Kidney (tissue), 14 donors: ENCODE measurements around the gene MAOA. TPM values are rescaled to one million over a fixed set of nuclear protein-coding genes. Genes with fewer than 3 reads are reported as not detected.
A peak's percentile ranks its signal among the peaks of the same experiment; 100 is the strongest.

ENCODE experiments used
- DNase-seq, 5 donors: peaks; one replicate each; pipeline ENCODE4 v3.0.0-alpha.2; 2013 to 2020
- FAIRE-seq: peaks from 2 replicates; lab custom pipeline; 2012; peaks lifted over from hg19 to GRCh38; lab: Jason Lieb, UNC
- H3K27ac ChIP-seq, 2 donors: one replicate each; pipeline ENCODE4 v1.7.0; 2013; ENCODE audit warnings: low read depth in 2 of 2, low read length in 2 of 2, inconsistent platforms in 1 of 2
- H3K27me3 ChIP-seq: one replicate; pipeline ENCODE4 v1.7.1; 2013; ENCODE audit warnings: low read length, inconsistent platforms; ENCODE audit not compliant: control insufficient read depth, insufficient read depth
- H3K36me3 ChIP-seq, 3 donors: one replicate each; pipeline versions ENCODE4 v1.7.0 to v1.7.1; 2013; ENCODE audit warnings: low read length in 3 of 3, control low read depth in 1 of 3, inconsistent platforms in 1 of 3; ENCODE audit not compliant: insufficient read depth in 3 of 3, control insufficient read depth in 2 of 3
- H3K4me1 ChIP-seq, 3 donors: one replicate each; pipeline versions ENCODE4 v1.7.0 to v1.7.1; 2013; ENCODE audit warnings: low read length in 3 of 3, inconsistent platforms in 1 of 3, low read depth in 1 of 3; ENCODE audit not compliant: control insufficient read depth in 2 of 3, insufficient read depth in 2 of 3
- H3K4me3 ChIP-seq, 3 donors: one replicate each; pipeline versions ENCODE4 v1.7.0 to v1.8.1; 2013; ENCODE audit warnings: low read length in 3 of 3, control low read depth in 1 of 3, inconsistent platforms in 1 of 3
- H3K9ac ChIP-seq, 3 donors: one replicate each; pipeline versions ENCODE4 v1.7.0 to v1.7.1; 2013; ENCODE audit warnings: low read length in 3 of 3, control low read depth in 1 of 3, inconsistent platforms in 1 of 3
- H3K9me3 ChIP-seq, 3 donors: one replicate each; pipeline versions ENCODE4 v1.7.0 to v1.7.1; 2013; ENCODE audit warnings: low read length in 3 of 3, control low read depth in 1 of 3, inconsistent platforms in 1 of 3; ENCODE audit not compliant: control insufficient read depth in 2 of 3, insufficient read depth in 1 of 3
- intact Hi-C: fragments of 100-400 bp; cut with DNase I; formaldehyde crosslinking; loops from one replicate; pipeline ENCODE4 v1.11.1; 2022
- polyA plus RNA-seq: library from polyadenylated mRNA; stranded (reverse); fragments of 350-450 nt; fragmentation: Illumina TruSeq; extraction: RNeasy Lipid Tissue Mini Kit (QIAGEN cat#74804); gene quantifications from one replicate; pipeline ENCODE4 v1.2.3, GENCODE V29; 2014; ENCODE audit warnings: low read depth, low replicate concordance; ENCODE audit not compliant: insufficient read depth
- total RNA-seq: library from RNA; stranded (reverse); fragmentation: NEBNext Ultra II Directional; extraction: Animal tissue kit (Norgen Biotek cat#: 25700); gene quantifications from one replicate; pipeline ENCODE4 v1.2.1, GENCODE V29; 2021
- TF ChIP-seq, protein P1 (sequence below): IDR thresholded peaks from 3 replicates; pipeline ENCODE4 v1.5.1; 2012; ENCODE audit warnings: mild to moderate bottlenecking, moderate library complexity, borderline replicate concordance; ENCODE audit not compliant: insufficient read depth; ENCODE audit errors: extremely low read depth
- donor health status: control.
- donor health status: control.
- donor health status: control.
- donor health status: control.
- donor health status: control.
- donor health status: DM: yes; HTN: yes; CAD: no.
- donor health status: Normal renal cell carcinoma (clear cell type).

The MAOA gene
- total and polyA plus RNA-seq, 2 donors from 2014 or later = 134 to 227 TPM

DNA sequence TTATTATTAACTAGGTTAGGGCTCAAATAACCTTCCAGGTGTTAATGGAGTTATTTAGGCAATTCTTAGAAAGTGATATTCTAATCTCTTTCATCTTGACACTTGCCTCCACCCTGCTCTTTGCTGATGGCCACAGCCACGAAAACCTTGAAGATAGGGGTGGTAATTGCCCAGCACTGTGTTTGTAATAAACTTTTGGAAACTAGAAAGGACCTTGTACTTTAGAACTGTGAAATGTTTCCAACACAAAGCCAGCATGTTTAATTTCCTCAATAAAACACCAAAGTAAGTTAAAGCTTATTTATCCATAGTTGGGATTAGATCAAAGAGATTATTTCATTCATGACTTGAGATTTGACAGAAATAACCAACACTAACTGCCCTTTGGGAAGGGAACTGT is 78.3 kb downstream of the MAOA start:
- TF ChIP-seq, protein P1, sequence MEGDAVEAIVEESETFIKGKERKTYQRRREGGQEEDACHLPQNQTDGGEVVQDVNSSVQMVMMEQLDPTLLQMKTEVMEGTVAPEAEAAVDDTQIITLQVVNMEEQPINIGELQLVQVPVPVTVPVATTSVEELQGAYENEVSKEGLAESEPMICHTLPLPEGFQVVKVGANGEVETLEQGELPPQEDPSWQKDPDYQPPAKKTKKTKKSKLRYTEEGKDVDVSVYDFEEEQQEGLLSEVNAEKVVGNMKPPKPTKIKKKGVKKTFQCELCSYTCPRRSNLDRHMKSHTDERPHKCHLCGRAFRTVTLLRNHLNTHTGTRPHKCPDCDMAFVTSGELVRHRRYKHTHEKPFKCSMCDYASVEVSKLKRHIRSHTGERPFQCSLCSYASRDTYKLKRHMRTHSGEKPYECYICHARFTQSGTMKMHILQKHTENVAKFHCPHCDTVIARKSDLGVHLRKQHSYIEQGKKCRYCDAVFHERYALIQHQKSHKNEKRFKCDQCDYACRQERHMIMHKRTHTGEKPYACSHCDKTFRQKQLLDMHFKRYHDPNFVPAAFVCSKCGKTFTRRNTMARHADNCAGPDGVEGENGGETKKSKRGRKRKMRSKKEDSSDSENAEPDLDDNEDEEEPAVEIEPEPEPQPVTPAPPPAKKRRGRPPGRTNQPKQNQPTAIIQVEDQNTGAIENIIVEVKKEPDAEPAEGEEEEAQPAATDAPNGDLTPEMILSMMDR = no peak
- FAIRE-seq = peak; percentile 72
- H3K27me3 ChIP-seq = peaks cover 2% of the 10 kb centered on the region
- no peaks in the 10 kb centered on the region for H3K9me3 ChIP-seq
- DNase-seq = no peak
- peaks cover 0 to 7% (median 5%) of the 10 kb centered on the region in 3 donors for H3K36me3 ChIP-seq
- H3K9ac ChIP-seq = no peak overlapping the region
- H3K4me1 ChIP-seq = peaks cover 0 to 4% (median 0%) of the 10 kb centered on the region in 3 donors
- no peak overlapping the region for H3K27ac ChIP-seq
- intact Hi-C loops = no loop called here
- H3K4me3 ChIP-seq = no peak overlapping the region

DNA sequence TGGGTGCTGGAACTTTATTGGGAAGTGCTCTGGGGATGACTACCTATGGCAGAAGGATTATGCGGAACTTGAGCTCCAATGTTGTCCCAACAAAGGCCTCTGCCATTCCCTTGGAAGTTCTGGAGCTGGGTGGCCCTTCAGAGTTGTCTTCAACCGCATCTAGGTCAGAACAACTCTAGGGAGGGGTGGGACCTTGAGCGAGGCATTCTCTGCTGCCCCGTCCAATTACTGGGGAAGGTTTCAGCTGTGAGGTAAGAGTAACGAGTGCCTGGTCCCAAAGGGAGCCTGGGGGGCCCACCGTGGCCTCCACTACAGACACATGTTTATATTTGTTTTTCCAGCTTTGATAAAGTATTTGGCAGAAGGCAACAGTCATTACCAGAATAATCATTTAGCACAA is 79.4 kb downstream of the MAOA start:
- intact Hi-C loops = no loop called here
- Histone ChIP-seq H3K9ac (no peak overlapping the region), H3K4me1 (peaks cover 0 to 4% (median 0%) of the 10 kb centered on the region in 3 donors), H3K9me3 (no peaks in the 10 kb centered on the region), H3K27me3 (peaks cover 2% of the 10 kb centered on the region), H3K36me3 (peaks cover 0 to 7% (median 5%) of the 10 kb centered on the region in 3 donors), H3K4me3 (no peak overlapping the region), H3K27ac (no peak overlapping the region)
- DNase-seq = no peak
- TF ChIP-seq, protein P1 = no peak
- FAIRE-seq = no peak

DNA sequence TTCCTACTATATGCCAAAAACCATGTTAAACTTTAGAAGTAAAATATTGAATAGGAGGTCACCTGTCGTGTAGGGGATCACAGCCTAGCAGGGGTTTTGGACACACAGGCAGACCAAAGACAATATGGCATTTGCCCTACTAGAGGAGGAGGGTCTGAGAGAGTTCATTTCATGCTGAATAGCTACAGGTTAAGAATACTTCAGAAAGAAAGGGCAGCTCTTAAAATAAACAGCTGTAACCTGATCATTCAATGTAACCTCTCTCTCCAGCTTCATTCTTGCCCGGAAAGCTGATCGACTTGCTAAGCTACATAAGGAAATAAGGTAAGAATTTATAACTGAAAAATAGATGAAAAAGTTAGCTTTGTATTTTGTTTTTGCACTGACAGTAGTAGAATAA is 79.9 kb downstream of the MAOA start:
- no peak overlapping the region for H3K9ac ChIP-seq
- intact Hi-C loops = no loop called here
- H3K9me3 ChIP-seq = no peaks in the 10 kb centered on the region
- H3K36me3 ChIP-seq = peaks cover 0 to 7% (median 5%) of the 10 kb centered on the region in 3 donors
- H3K4me1 ChIP-seq = peaks cover 0 to 4% (median 0%) of the 10 kb centered on the region in 3 donors
- no peak overlapping the region for H3K4me3 ChIP-seq
- H3K27me3 ChIP-seq = peaks cover 2% of the 10 kb centered on the region
- TF ChIP-seq, protein P1 = no peak
- H3K27ac ChIP-seq = no peak overlapping the region
- DNase-seq (peak in 1 of 5 donors; percentile 11), FAIRE-seq (no peak)
